K562 (cell line): ENCODE results near the gene C12orf43. TPM values are rescaled to one million over a fixed set of nuclear protein-coding genes. Genes with fewer than 3 reads are reported as not detected.
A peak's percentile ranks its signal among the peaks of the same experiment; 100 is the strongest.

Experiments
- ATAC-seq: fragments of 200-7000 bp; cut with Tn5 transposase; 3 replicates; pipeline ENCODE4 v1.9.1; 2020; ENCODE audit warnings: moderate library complexity
- BruUV-seq: library from RNA; stranded (reverse); fragments of 400-500 nt; replicated peaks from 2 replicates; lab custom pipeline; 2021; lab: Mats Ljungman, UMichigan
- CTCF ChIA-PET: fragments of 300-600 bp; formaldehyde crosslinking; extraction: SDS; loops from one replicate; lab custom pipeline; 2021; ENCODE audit warnings: low intra/inter-chr PET ratio; lab: Yijun Ruan, JAX
- POLR2A ChIA-PET: fragments of 300-600, 350-650 bp; sonication (Branson Sonifier 250); formaldehyde crosslinking; extraction: SDS; loops from one replicate; lab custom pipeline; 2021; ENCODE audit warnings: antibody characterized with exemption, inconsistent platforms; lab: Yijun Ruan, JAX
- DNase-seq, 4 experiments: peaks; one replicate each; pipeline versions ENCODE4 v3.0.0 to v3.0.0-alpha.2; 2011 to 2018; ENCODE audit warnings: low spot score in 3 of 4, mixed read lengths in 3 of 4; ENCODE audit errors: extremely low read depth in 1 of 4
- FAIRE-seq: peaks from 2 replicates; lab custom pipeline; 2011; peaks lifted over from hg19 to GRCh38; lab: Jason Lieb, UNC
- H2AFZ ChIP-seq: 2 replicates; pipeline ENCODE4 v1.6.0; 2011; ENCODE audit warnings: low read depth, low read length, control low read depth, inconsistent platforms
- H3K27ac ChIP-seq: fragments of 200-600 bp; 3 replicates; pipeline ENCODE4 v1.8.0; 2011; ENCODE audit warnings: low read depth, mild to moderate bottlenecking, control low read depth, inconsistent platforms, low read length, moderate library complexity, mixed read lengths; ENCODE audit errors: extremely low read depth
- H3K27me3 ChIP-seq, 2 experiments: fragments of 300-600 bp in 1 of 2; 2 replicates in 1 of 2; 3 replicates in 1 of 2; pipeline versions ENCODE4 v1.6.0 to v1.8.0; 2011; ENCODE audit warnings: inconsistent platforms in 2 of 2, low read length in 2 of 2, mild to moderate bottlenecking in 1 of 2, mixed read lengths in 1 of 2, moderate library complexity in 1 of 2; ENCODE audit not compliant: control insufficient read depth in 2 of 2, insufficient read depth in 2 of 2
- H3K36me3 ChIP-seq: fragments of 300-600 bp; 3 replicates; pipeline ENCODE4 v1.8.0; 2011; ENCODE audit warnings: mild to moderate bottlenecking, low read length, inconsistent platforms; ENCODE audit not compliant: control insufficient read depth, insufficient read depth
- H3K4me1 ChIP-seq, 2 experiments: fragments of 200-600 bp in 1 of 2; replicated peaks in 1 of 2; 2 replicates in 1 of 2; 3 replicates in 1 of 2; pipeline versions ENCODE4 v1.5.1 to v1.8.0; 2011; ENCODE audit warnings: inconsistent platforms in 2 of 2, low read length in 2 of 2, mild to moderate bottlenecking in 1 of 2, mixed read lengths in 1 of 2, moderate library complexity in 1 of 2; ENCODE audit not compliant: control insufficient read depth in 2 of 2, insufficient read depth in 2 of 2
- H3K4me2 ChIP-seq: 2 replicates; pipeline ENCODE4 v1.6.1; 2011; ENCODE audit warnings: low read length, control low read depth, inconsistent platforms, mixed read lengths; ENCODE audit not compliant: insufficient read depth
- H3K4me3 ChIP-seq: fragments of 200-600 bp; sonication (generic), shearing (Covaris generic); 2 replicates; pipeline ENCODE4 v1.5.1; 2016; ENCODE audit warnings: control low read depth, inconsistent platforms
- H3K79me2 ChIP-seq: fragments of 200-600 bp; 3 replicates; pipeline ENCODE4 v1.8.0; 2011; ENCODE audit warnings: low read length, inconsistent platforms; ENCODE audit not compliant: control insufficient read depth, insufficient read depth
- H3K9ac ChIP-seq, 2 experiments: 2 replicates each; pipeline versions ENCODE4 v1.6.0 to v1.6.1; 2011; ENCODE audit warnings: low read depth in 2 of 2, low read length in 2 of 2, control low read depth in 1 of 2, inconsistent platforms in 1 of 2, mild to moderate bottlenecking in 1 of 2, mixed read lengths in 1 of 2; ENCODE audit not compliant: insufficient read depth in 1 of 2
- H3K9me1 ChIP-seq: one replicate; pipeline ENCODE4 v1.6.0; 2011; ENCODE audit warnings: inconsistent platforms, mild to moderate bottlenecking, low read length, moderate library complexity; ENCODE audit not compliant: control insufficient read depth, insufficient read depth
- H3K9me3 ChIP-seq: replicated peaks from 2 replicates; pipeline ENCODE4 v1.5.1; 2011; ENCODE audit warnings: low read depth, low read length, inconsistent platforms; ENCODE audit not compliant: control insufficient read depth, insufficient read depth
- H4K20me1 ChIP-seq: replicated peaks from 2 replicates; pipeline ENCODE4 v1.6.1; 2011; ENCODE audit warnings: low read length, inconsistent platforms, mixed read lengths; ENCODE audit not compliant: control insufficient read depth, insufficient read depth
- CC2D1A ChIP-seq: fragments of 450-650 bp; IDR thresholded peaks from 2 replicates; pipeline ENCODE4 v1.6.1; 2017; ENCODE audit warnings: mild to moderate bottlenecking
- E2F8 ChIP-seq: fragments of 450-650 bp; IDR thresholded peaks from 2 replicates; pipeline ENCODE4 v1.7.1; 2018; ENCODE audit warnings: mild to moderate bottlenecking, low read depth; ENCODE audit not compliant: partially characterized antibody
- FOXJ2 ChIP-seq: fragments of 200-800 bp; sonication (Bioruptor generic); IDR thresholded peaks from 2 replicates; pipeline ENCODE4 v1.6.1; 2016; ENCODE audit warnings: missing genetic modification characterization, missing compliant biosample characterization
- RBM25 ChIP-seq: fragments of 200-400 bp; formaldehyde crosslinking; IDR thresholded peaks from 2 replicates; pipeline ENCODE4 v1.6.1; 2018; ENCODE audit warnings: low read length, low read depth, moderate library complexity; ENCODE audit not compliant: severe bottlenecking
- ZNF324 ChIP-seq: fragments of 250-450 bp; sonication (Bioruptor Pico); IDR thresholded peaks from 2 replicates; pipeline ENCODE4 v1.4.0; 2020; ENCODE audit warnings: mild to moderate bottlenecking
- whole genome bisulfite sequencing: fragments of 100-300 bp; shearing (Covaris generic); methylation state at CpG from one replicate; pipeline ENCODE4 v1.1.6; 2016; ENCODE audit warnings: low coverage, mixed read lengths; ENCODE audit not compliant: insufficient coverage; ENCODE audit errors: missing lambda C conversion rate; 5-methylcytosine and 5-hydroxymethylcytosine counted together
- in situ Hi-C: fragments of 300-500 bp; cut with MboI; formaldehyde crosslinking; loops from 4 replicates; pipeline ENCODE4 v1.15.0; 2018; ENCODE audit warnings: inconsistent platforms, mixed read lengths
- intact Hi-C: fragments of 100-400 bp; cut with micrococcal nuclease; formaldehyde crosslinking; loops from 2 replicates; pipeline ENCODE4 v1.14.2; 2022
- polyA plus RNA-seq, 8 experiments: library from polyadenylated mRNA; depleted of rRNA in 4 of 8; stranded (reverse) in 5 of 8; unstranded in 3 of 8; fragments of >200 nt; fragmentation: Nextera tagmentation in 2 of 8; fragmentation: Illumina TruSeq in 1 of 8; extraction: Ambion mirVana in 2 of 8; extraction: Trizol in 1 of 8; gene quantifications; 2 replicates each; pipeline versions ENCODE4 v1.2.1 to v1.2.3, GENCODE V29; 2011 to 2014; ENCODE audit warnings: inconsistent platforms in 1 of 8, missing spikeins in 1 of 8
- total RNA-seq, 7 experiments: library from RNA; depleted of rRNA in 6 of 7; stranded (reverse); fragments of >200 nt in 6 of 7; fragmentation: Illumina TruSeq in 2 of 7; extraction: Trizol in 2 of 7; gene quantifications; 2 replicates each; pipeline versions ENCODE4 v1.2.1 to v1.2.3, GENCODE V29; 2011 to 2021; ENCODE audit warnings: low replicate concordance in 1 of 7
- TF ChIP-seq, protein P1 (sequence below): IDR thresholded peaks from 2 replicates; pipeline ENCODE4 v1.6.1; 2016; ENCODE audit warnings: missing genetic modification characterization, missing compliant biosample characterization

C12orf43 gene
- total and polyA plus RNA-seq, 9 of the 15 experiments (the other 6 are each of a cell fraction or from before 2014, with no cell fraction given) = 4.3 to 22.2 (median 16.8) TPM

DNA sequence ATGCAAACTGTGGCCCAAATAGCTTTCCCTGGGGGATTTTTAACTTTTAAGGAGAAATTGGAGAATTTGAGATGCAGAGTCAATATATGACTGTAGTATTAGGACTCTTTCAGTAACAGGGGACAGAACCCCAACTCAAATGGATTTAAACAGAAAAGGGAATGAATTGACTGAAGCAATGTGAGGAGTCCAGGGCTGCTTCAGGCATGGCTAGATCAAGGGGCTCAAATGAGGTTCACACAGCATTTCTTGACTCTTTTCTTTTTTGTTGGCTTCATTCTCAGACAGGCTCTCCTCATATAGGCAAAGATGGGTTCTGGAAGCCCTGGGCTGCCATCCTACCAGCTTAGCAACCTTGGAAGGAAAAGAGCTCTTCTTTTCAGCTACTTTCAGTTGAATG is 24.3 kb downstream of the C12orf43 start:
- ATAC-seq = no peak
- no peaks in the 10 kb centered on the region for H3K9me3 ChIP-seq
- CTCF ChIA-PET = no interaction called here
- peaks cover 3 to 47% of the 10 kb centered on the region in 2 experiments; a peak in 2 of 5 replicates for H3K27me3 ChIP-seq
- POLR2A ChIA-PET = interaction anchor here (0.6 to 2.2 kb wide), 3 partner anchors 11 to 411 kb away, joined by 3 to 8 read pairs (median 3); partner anchors contain the start of gene POP5
- DNase-seq = no peak
- H3K36me3 ChIP-seq = no peaks in the 10 kb centered on the region
- intact Hi-C loops (no loop called here), in situ Hi-C loops (no loop called here)
- no peak overlapping the region for H3K27ac ChIP-seq
- no peaks in the 10 kb centered on the region for H3K4me1 ChIP-seq
- no peaks in the 10 kb centered on the region; the same call in 1 of the 2 replicates for H4K20me1 ChIP-seq
- TF ChIP-seq FOXJ2 (tag) (no peak), RBM25 (peak; percentile 26), ZNF324 (CRISPR knock-in tag) (no peak), CC2D1A (no peak)
- peaks cover 3% of the 10 kb centered on the region for H3K9me1 ChIP-seq
- no TSS peak for BruUV-seq
- H3K4me2 ChIP-seq = no peak overlapping the region
- H3K4me3 ChIP-seq = no peak overlapping the region
- no peak overlapping the region for H2AFZ ChIP-seq
- H3K9ac ChIP-seq = no peak overlapping the region
- no peaks in the 10 kb centered on the region for H3K79me2 ChIP-seq
- FAIRE-seq = no peak

DNA sequence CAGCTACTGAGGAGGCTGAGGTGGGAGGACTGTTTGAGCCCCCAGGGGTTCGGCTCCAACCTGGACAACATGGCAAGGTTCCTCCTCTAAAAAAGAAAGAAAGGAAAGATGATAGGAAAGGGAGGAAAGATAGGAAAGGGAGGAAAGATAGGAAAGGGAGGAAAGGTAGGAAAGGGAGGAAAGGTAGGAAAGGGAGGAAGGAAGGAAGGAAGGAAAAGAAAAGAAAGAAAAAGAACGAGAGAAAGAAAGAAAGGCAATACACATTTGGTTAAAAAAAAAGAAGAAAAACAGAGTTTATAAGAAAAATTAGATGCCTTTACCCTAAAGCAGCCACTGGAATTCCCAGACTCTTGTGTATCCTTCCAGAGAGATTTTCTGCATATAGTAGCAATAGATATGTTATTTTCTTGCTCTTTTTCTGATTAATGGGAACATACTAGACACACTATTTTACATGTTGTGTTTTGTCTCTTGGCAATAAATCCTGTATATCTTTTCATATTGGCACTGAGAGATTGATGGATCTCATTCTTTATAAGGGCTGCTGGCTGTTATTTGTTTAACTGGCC is 25.7 kb downstream of the C12orf43 start:
- no peak for ATAC-seq
- no peak overlapping the region for H3K4me3 ChIP-seq
- H3K9ac ChIP-seq = no peak overlapping the region
- H3K36me3 ChIP-seq = no peaks in the 10 kb centered on the region
- peaks cover 3% of the 10 kb centered on the region for H3K9me1 ChIP-seq
- intact Hi-C loops = no loop called here
- H3K27me3 ChIP-seq = peaks cover 3 to 44% of the 10 kb centered on the region in 2 experiments; a peak in 2 of 5 replicates
- no peak for DNase-seq
- H3K4me1 ChIP-seq = no peaks in the 10 kb centered on the region
- no peaks in the 10 kb centered on the region; the same call in 1 of the 2 replicates for H4K20me1 ChIP-seq
- WGBS = 0% methylated on average over 2 of the region's 2 CpGs
- no peak for FAIRE-seq
- H3K79me2 ChIP-seq = no peaks in the 10 kb centered on the region
- CTCF ChIA-PET = no interaction called here
- no peak overlapping the region for H3K4me2 ChIP-seq
- POLR2A ChIA-PET = no interaction called here
- no peaks in the 10 kb centered on the region for H3K9me3 ChIP-seq
- BruUV-seq = no TSS peak
- H3K27ac ChIP-seq = no peak overlapping the region
- no peak overlapping the region for H2AFZ ChIP-seq
- in situ Hi-C loops = no loop called here
- TF ChIP-seq E2F8 = no peak
- TF ChIP-seq, protein P1, sequence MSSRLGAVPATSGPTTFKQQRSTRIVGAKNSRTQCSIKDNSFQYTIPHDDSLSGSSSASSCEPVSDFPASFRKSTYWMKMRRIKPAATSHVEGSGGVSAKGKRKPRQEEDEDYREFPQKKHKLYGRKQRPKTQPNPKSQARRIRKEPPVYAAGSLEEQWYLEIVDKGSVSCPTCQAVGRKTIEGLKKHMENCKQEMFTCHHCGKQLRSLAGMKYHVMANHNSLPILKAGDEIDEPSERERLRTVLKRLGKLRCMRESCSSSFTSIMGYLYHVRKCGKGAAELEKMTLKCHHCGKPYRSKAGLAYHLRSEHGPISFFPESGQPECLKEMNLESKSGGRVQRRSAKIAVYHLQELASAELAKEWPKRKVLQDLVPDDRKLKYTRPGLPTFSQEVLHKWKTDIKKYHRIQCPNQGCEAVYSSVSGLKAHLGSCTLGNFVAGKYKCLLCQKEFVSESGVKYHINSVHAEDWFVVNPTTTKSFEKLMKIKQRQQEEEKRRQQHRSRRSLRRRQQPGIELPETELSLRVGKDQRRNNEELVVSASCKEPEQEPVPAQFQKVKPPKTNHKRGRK = peak; percentile 52; the same call in 1 of the 2 replicates
